ENCODE results near the gene KRT32.

Gene KRT32

GRCh38 chr17:41475421-41475820 lies 8.2 kb upstream of the KRT32 start:
- no peak for DNase-seq (ENCODE audit: low spot score)
- TF ChIP-seq CTCF (IDR thresholded peaks at IDR 0.05; ENCODE audit: extremely low read depth, missing control alignments), result no peak

- no peak for DNase-seq (ENCODE audit: low spot score)
- no peak for TF ChIP-seq CTCF (IDR thresholded peaks at IDR 0.05; ENCODE audit: extremely low read depth, missing control alignments)
These were observed 7.7 kb upstream of the KRT32 start for GRCh38 chr17:41474863-41475262.

- TF ChIP-seq CTCF (IDR thresholded peaks at IDR 0.05; ENCODE audit: extremely low read depth, missing control alignments), result no peak
- DNase-seq (ENCODE audit: low spot score), result no peak
These were observed 1.2 kb upstream of the KRT32 start for GRCh38 chr17:41468346-41468745.

- no peak for DNase-seq (ENCODE audit: low spot score)
- no peak for TF ChIP-seq CTCF (IDR thresholded peaks at IDR 0.05; ENCODE audit: extremely low read depth, missing control alignments)
These were observed 375 bp upstream of the KRT32 start for GRCh38 chr17:41467561-41467960.

- TF ChIP-seq CTCF (IDR thresholded peaks at IDR 0.05; ENCODE audit: extremely low read depth, missing control alignments), result no peak
- no peak for DNase-seq (ENCODE audit: low spot score)
These were observed 2.5 kb downstream of the KRT32 start for GRCh38 chr17:41464682-41465081.

- no peak for TF ChIP-seq CTCF (IDR thresholded peaks at IDR 0.05; ENCODE audit: extremely low read depth, missing control alignments)
- DNase-seq (ENCODE audit: low spot score), result no peak
These were observed 3.0 kb downstream of the KRT32 start for GRCh38 chr17:41464173-41464572.

GRCh38 chr17:41463746-41464145 lies 3.4 kb downstream of the KRT32 start:
- no peak for DNase-seq (ENCODE audit: low spot score)
- no peak for TF ChIP-seq CTCF (IDR thresholded peaks at IDR 0.05; ENCODE audit: extremely low read depth, missing control alignments)

Data from GM20000 (cell line).